Progenitor cell of endocrine pancreas (in vitro differentiated cells): ENCODE data around the gene ITCH. TPM values are rescaled to one million over a fixed set of nuclear protein-coding genes. Genes with fewer than 3 reads are reported as not detected.

Experiments
- DNase-seq: peaks from one replicate; pipeline ENCODE4 v3.0.0; 2021; ENCODE audit warnings: low spot score; ENCODE audit not compliant: unreplicated experiment
- H3K27ac Mint-ChIP-seq: 2 replicates; pipeline ENCODE4 v1.8.0; 2021; ENCODE audit warnings: mild to moderate bottlenecking, moderate library complexity, mixed read lengths
- H3K27me3 Mint-ChIP-seq: 2 replicates; pipeline ENCODE4 v1.8.0; 2021; ENCODE audit warnings: mixed read lengths
- H3K36me3 Mint-ChIP-seq: 2 replicates; pipeline ENCODE4 v1.8.0; 2022; ENCODE audit warnings: mixed read lengths; ENCODE audit not compliant: insufficient read depth
- H3K4me1 Mint-ChIP-seq: 2 replicates; pipeline ENCODE4 v1.8.0; 2021; ENCODE audit warnings: low read depth, mixed read lengths
- H3K4me3 Mint-ChIP-seq: 2 replicates; pipeline ENCODE4 v1.8.0; 2021; ENCODE audit warnings: low read depth, mild to moderate bottlenecking, moderate library complexity, mixed read lengths
- H3K9me3 Mint-ChIP-seq: 2 replicates; pipeline ENCODE4 v1.8.0; 2021; ENCODE audit warnings: low read depth, mixed read lengths
- microRNA-seq: library from miRNA; unstranded; fragments of <30 nt; microRNA quantifications from one replicate; pipeline ENCODE4 v1.1.0, GENCODE V29; 2020; ENCODE audit warnings: borderline number of aligned reads; ENCODE audit not compliant: unreplicated experiment
- total RNA-seq: library from RNA; stranded (reverse); gene quantifications from 2 replicates; pipeline ENCODE4 v1.2.1, GENCODE V29; 2021
- TF ChIP-seq, protein P1 (sequence below): fragments of 200-600 bp; sonication (generic); IDR thresholded peaks from one replicate; pipeline ENCODE4 v1.5.0; 2021; ENCODE audit warnings: antibody characterized with exemption, mild to moderate bottlenecking; ENCODE audit not compliant: unreplicated experiment

The ITCH gene
- total RNA-seq, 1 donor from 2014 or later: 83.9 TPM

DNA sequence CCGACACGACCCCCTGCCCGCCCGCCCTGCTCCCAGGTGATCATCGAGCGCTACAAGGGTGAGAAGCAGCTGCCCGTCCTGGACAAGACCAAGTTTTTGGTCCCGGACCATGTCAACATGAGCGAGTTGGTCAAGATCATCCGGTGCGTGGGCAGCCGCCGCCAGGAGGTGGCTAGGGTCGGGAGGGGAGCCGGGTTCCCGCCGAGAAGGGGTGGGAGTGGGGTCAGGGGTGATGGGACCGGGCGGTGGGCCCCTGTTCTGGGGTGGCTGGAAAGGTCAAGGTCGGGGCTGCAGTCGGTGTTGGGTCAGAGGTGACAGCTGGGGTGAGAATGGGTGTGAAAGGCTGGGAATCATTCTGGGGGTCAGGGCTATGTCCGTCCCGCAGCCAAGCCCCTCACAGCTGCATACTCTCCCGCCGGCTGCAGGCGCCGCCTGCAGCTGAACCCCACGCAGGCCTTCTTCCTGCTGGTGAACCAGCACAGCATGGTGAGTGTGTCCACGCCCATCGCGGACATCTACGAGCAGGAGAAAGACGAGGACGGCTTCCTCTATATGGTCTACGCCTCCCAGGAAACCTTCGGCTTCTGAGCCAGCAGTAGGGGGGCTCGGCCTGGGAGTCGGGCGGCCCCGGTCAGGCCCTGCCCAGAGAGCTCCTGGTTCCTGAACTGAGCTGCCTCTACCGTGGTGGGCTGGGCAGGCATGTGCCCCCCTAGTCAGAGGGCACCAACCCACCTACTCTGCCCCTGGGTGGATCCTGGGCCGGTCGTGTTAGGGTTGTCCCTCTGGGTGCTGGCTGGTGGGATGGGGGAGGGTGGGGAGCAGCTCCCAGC lies 196.5 kb downstream of the ITCH start:
- Mint-ChIP-seq H3K36me3 (peaks cover 8% of the 10 kb centered on the region), H3K4me3 (peak overlapping the region; percentile 67), H3K27me3 (peaks cover 9% of the 10 kb centered on the region), H3K9me3 (no peaks in the 10 kb centered on the region), H3K4me1 (peaks cover 6% of the 10 kb centered on the region), H3K27ac (peak overlapping the region; percentile 94)
- TF ChIP-seq, protein P1, sequence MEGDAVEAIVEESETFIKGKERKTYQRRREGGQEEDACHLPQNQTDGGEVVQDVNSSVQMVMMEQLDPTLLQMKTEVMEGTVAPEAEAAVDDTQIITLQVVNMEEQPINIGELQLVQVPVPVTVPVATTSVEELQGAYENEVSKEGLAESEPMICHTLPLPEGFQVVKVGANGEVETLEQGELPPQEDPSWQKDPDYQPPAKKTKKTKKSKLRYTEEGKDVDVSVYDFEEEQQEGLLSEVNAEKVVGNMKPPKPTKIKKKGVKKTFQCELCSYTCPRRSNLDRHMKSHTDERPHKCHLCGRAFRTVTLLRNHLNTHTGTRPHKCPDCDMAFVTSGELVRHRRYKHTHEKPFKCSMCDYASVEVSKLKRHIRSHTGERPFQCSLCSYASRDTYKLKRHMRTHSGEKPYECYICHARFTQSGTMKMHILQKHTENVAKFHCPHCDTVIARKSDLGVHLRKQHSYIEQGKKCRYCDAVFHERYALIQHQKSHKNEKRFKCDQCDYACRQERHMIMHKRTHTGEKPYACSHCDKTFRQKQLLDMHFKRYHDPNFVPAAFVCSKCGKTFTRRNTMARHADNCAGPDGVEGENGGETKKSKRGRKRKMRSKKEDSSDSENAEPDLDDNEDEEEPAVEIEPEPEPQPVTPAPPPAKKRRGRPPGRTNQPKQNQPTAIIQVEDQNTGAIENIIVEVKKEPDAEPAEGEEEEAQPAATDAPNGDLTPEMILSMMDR: no peak
- no peak for DNase-seq

DNA sequence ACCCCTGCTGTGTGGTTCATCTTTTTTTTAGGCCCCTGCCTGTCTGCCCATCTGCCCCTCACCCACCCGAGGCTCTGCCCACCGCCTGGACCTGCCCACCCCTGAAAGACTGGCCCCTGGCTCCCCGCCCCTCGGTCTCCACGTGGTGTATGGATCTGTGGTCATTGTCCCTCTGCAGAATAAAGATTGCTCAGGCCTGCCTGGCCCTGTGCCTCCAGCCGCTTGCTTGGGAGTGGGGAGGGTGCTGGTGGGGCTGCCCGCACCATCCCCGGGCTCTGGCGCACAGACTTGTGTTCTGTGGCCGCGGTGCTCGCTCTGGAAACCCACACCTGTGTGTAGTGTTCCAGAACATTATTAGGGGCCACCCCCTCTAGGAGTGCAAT lies 197.1 kb downstream of the ITCH start:
- H3K4me3 Mint-ChIP-seq: peak overlapping the region; percentile 59
- TF ChIP-seq, protein P1: no peak

DNA sequence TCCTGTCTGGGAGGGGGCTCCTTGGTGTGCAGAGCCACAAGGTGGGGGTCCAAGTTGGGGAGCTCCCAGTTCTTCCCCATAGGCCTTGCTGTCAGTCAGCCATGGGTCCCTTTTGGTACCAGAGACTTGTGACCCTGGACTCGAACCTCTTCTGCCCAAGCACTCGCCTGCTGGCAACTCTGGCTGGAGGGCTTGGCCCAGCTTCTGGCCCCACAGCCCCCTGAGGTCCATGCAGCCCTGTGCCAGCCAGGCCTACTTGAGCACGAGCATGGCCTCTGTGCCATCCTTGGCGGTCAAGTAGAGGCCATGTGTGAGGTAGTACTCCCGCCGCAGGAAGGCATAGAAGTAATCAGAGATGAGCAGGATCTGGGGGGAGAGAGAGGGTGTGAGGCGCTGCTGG lies 197.5 kb downstream of the ITCH start:
- no peak overlapping the region for H3K4me3 Mint-ChIP-seq
- no peak for DNase-seq
- H3K27ac Mint-ChIP-seq: no peak overlapping the region

More for the DNA sequence above, 197.1 kb downstream of the ITCH start:
- Mint-ChIP-seq H3K9me3 (no peaks in the 10 kb centered on the region), H3K4me1 (peaks cover 6% of the 10 kb centered on the region), H3K27ac (peak overlapping the region; percentile 88), H3K36me3 (peaks cover 8% of the 10 kb centered on the region), H3K27me3 (peaks cover 9% of the 10 kb centered on the region)
- DNase-seq: no peak

More for the DNA sequence above, 197.5 kb downstream of the ITCH start:
- Mint-ChIP-seq H3K4me1 (peaks cover 6% of the 10 kb centered on the region), H3K36me3 (peaks cover 8% of the 10 kb centered on the region), H3K9me3 (no peaks in the 10 kb centered on the region), H3K27me3 (peaks cover 9% of the 10 kb centered on the region)
- TF ChIP-seq, protein P1: no peak

Small RNA genes within 50 kb of the gene (microRNA-seq; reads per million reads assigned to microRNA genes)
- gene MIR644A: not detected

Other genes starting within 250 kb of the ITCH start
- not detected in 2 replicates for gene ASIP, start 121.8 kb upstream of the ITCH start, total RNA-seq
- gene AHCY, start 59.9 kb upstream of the ITCH start, total RNA-seq: 328 and 329 TPM in 2 replicates
- gene DYNLRB1, start 153.1 kb downstream of the ITCH start, total RNA-seq: 185 and 208 TPM in 2 replicates
- 43.8 and 52.8 TPM in 2 replicates for gene MAP1LC3A, start 195.4 kb downstream of the ITCH start, total RNA-seq